ENCODE data around the gene SYTL1.
A peak's percentile ranks its signal among the peaks of the same experiment; 100 is the strongest.

The SYTL1 gene

GRCh38 chr1:27349784-27350662, 8.2 kb downstream of the SYTL1 start:
- peaks cover 28% of the 10 kb centered on the region for H3K4me1 ChIP-seq (ENCODE audit: control insufficient read depth, insufficient read depth, low read length)
- H3K27me3 ChIP-seq (ENCODE audit: control insufficient read depth, insufficient read depth, low read length), result peaks cover 9% of the 10 kb centered on the region
- H3K27ac ChIP-seq (ENCODE audit: low read depth, low read length), result no peak overlapping the region
- H3K9me3 ChIP-seq (ENCODE audit: control insufficient read depth, insufficient read depth, low read depth, low read length), result no peaks in the 10 kb centered on the region
- H3K9ac ChIP-seq (ENCODE audit: low read length), result peak overlapping the region; percentile 15
- H3K36me3 ChIP-seq (ENCODE audit: control insufficient read depth, insufficient read depth, low read length), result peaks cover 4% of the 10 kb centered on the region; the same call in 1 of the 2 replicates
- peak overlapping the region; percentile 58 for H3K4me3 ChIP-seq (ENCODE audit: low read depth, low read length)

GRCh38 chr1:27350663-27351540, 9.1 kb downstream of the SYTL1 start:
- Histone ChIP-seq H3K4me3 (ENCODE audit: low read depth, low read length) (peak overlapping the region; percentile 58), H3K36me3 (ENCODE audit: control insufficient read depth, insufficient read depth, low read length) (peaks cover 9% of the 10 kb centered on the region), H3K9ac (ENCODE audit: low read length) (peak overlapping the region; percentile 29), H3K27me3 (ENCODE audit: control insufficient read depth, insufficient read depth, low read length) (peaks cover 9% of the 10 kb centered on the region), H3K4me1 (ENCODE audit: control insufficient read depth, insufficient read depth, low read length) (peaks cover 28% of the 10 kb centered on the region), H3K27ac (ENCODE audit: low read depth, low read length) (no peak overlapping the region), H3K9me3 (ENCODE audit: control insufficient read depth, insufficient read depth, low read depth, low read length) (no peaks in the 10 kb centered on the region)

GRCh38 chr1:27351541-27352107, 9.8 kb downstream of the SYTL1 start:
- H3K4me3 ChIP-seq (ENCODE audit: low read depth, low read length), result peak overlapping the region; percentile 58
- H3K36me3 ChIP-seq (ENCODE audit: control insufficient read depth, insufficient read depth, low read length), result peaks cover 5% of the 10 kb centered on the region; the same call in 1 of the 2 replicates
- H3K9ac ChIP-seq (ENCODE audit: low read length), result peak overlapping the region; percentile 3

GRCh38 chr1:27353166-27353565, 11.3 kb downstream of the SYTL1 start:
- peaks cover 5% of the 10 kb centered on the region; the same call in 1 of the 2 replicates for H3K36me3 ChIP-seq (ENCODE audit: control insufficient read depth, insufficient read depth, low read length)
- no peak overlapping the region for H3K9ac ChIP-seq (ENCODE audit: low read length)
- peaks cover 16% of the 10 kb centered on the region for H3K27me3 ChIP-seq (ENCODE audit: control insufficient read depth, insufficient read depth, low read length)
- H3K4me3 ChIP-seq (ENCODE audit: low read depth, low read length), result no peak overlapping the region
- no peak overlapping the region for H3K27ac ChIP-seq (ENCODE audit: low read depth, low read length)
- H3K4me1 ChIP-seq (ENCODE audit: control insufficient read depth, insufficient read depth, low read length), result peaks cover 28% of the 10 kb centered on the region
- H3K9me3 ChIP-seq (ENCODE audit: control insufficient read depth, insufficient read depth, low read depth, low read length), result no peaks in the 10 kb centered on the region

More at GRCh38 chr1:27351541-27352107, 9.8 kb downstream of the SYTL1 start:
- Histone ChIP-seq H3K27ac (ENCODE audit: low read depth, low read length) (no peak overlapping the region), H3K27me3 (ENCODE audit: control insufficient read depth, insufficient read depth, low read length) (peaks cover 9% of the 10 kb centered on the region), H3K4me1 (ENCODE audit: control insufficient read depth, insufficient read depth, low read length) (peaks cover 28% of the 10 kb centered on the region), H3K9me3 (ENCODE audit: control insufficient read depth, insufficient read depth, low read depth, low read length) (no peaks in the 10 kb centered on the region)

GRCh38 chr1:27353629-27354028, 11.8 kb downstream of the SYTL1 start:
- Histone ChIP-seq H3K9ac (ENCODE audit: low read length) (no peak overlapping the region), H3K36me3 (ENCODE audit: control insufficient read depth, insufficient read depth, low read length) (peaks cover 5% of the 10 kb centered on the region; the same call in 1 of the 2 replicates), H3K4me3 (ENCODE audit: low read depth, low read length) (no peak overlapping the region), H3K27ac (ENCODE audit: low read depth, low read length) (no peak overlapping the region), H3K27me3 (ENCODE audit: control insufficient read depth, insufficient read depth, low read length) (peaks cover 20% of the 10 kb centered on the region), H3K9me3 (ENCODE audit: control insufficient read depth, insufficient read depth, low read depth, low read length) (no peaks in the 10 kb centered on the region), H3K4me1 (ENCODE audit: control insufficient read depth, insufficient read depth, low read length) (peaks cover 27% of the 10 kb centered on the region)

- Histone ChIP-seq H3K27ac (ENCODE audit: low read depth, low read length) (no peak overlapping the region), H3K9me3 (ENCODE audit: control insufficient read depth, insufficient read depth, low read depth, low read length) (no peaks in the 10 kb centered on the region), H3K27me3 (ENCODE audit: control insufficient read depth, insufficient read depth, low read length) (peaks cover 33% of the 10 kb centered on the region), H3K4me1 (ENCODE audit: control insufficient read depth, insufficient read depth, low read length) (peaks cover 21% of the 10 kb centered on the region), H3K9ac (ENCODE audit: low read length) (no peak overlapping the region), H3K4me3 (ENCODE audit: low read depth, low read length) (no peak overlapping the region), H3K36me3 (ENCODE audit: control insufficient read depth, insufficient read depth, low read length) (peaks cover 5% of the 10 kb centered on the region; the same call in 1 of the 2 replicates)
Observed at GRCh38 chr1:27355683-27356082, 13.9 kb downstream of the SYTL1 start.

- peaks cover 37% of the 10 kb centered on the region for H3K27me3 ChIP-seq (ENCODE audit: control insufficient read depth, insufficient read depth, low read length)
- H3K36me3 ChIP-seq (ENCODE audit: control insufficient read depth, insufficient read depth, low read length), result peaks cover 5% of the 10 kb centered on the region; the same call in 1 of the 2 replicates
- peaks cover 24% of the 10 kb centered on the region for H3K4me1 ChIP-seq (ENCODE audit: control insufficient read depth, insufficient read depth, low read length)
- no peak overlapping the region for H3K27ac ChIP-seq (ENCODE audit: low read depth, low read length)
- H3K4me3 ChIP-seq (ENCODE audit: low read depth, low read length), result no peak overlapping the region
- no peak overlapping the region for H3K9ac ChIP-seq (ENCODE audit: low read length)
- H3K9me3 ChIP-seq (ENCODE audit: control insufficient read depth, insufficient read depth, low read depth, low read length), result no peaks in the 10 kb centered on the region
Observed at GRCh38 chr1:27356277-27356618, 14.4 kb downstream of the SYTL1 start.

GRCh38 chr1:27356619-27357280, 14.9 kb downstream of the SYTL1 start:
- Histone ChIP-seq H3K4me3 (ENCODE audit: low read depth, low read length) (no peak overlapping the region), H3K27me3 (ENCODE audit: control insufficient read depth, insufficient read depth, low read length) (peaks cover 42% of the 10 kb centered on the region), H3K9ac (ENCODE audit: low read length) (no peak overlapping the region), H3K36me3 (ENCODE audit: control insufficient read depth, insufficient read depth, low read length) (peaks cover 5% of the 10 kb centered on the region; the same call in 1 of the 2 replicates), H3K27ac (ENCODE audit: low read depth, low read length) (no peak overlapping the region), H3K4me1 (ENCODE audit: control insufficient read depth, insufficient read depth, low read length) (peaks cover 23% of the 10 kb centered on the region), H3K9me3 (ENCODE audit: control insufficient read depth, insufficient read depth, low read depth, low read length) (no peaks in the 10 kb centered on the region)

- H3K9me3 ChIP-seq (ENCODE audit: control insufficient read depth, insufficient read depth, low read depth, low read length), result no peaks in the 10 kb centered on the region
- H3K27ac ChIP-seq (ENCODE audit: low read depth, low read length), result no peak overlapping the region
- H3K27me3 ChIP-seq (ENCODE audit: control insufficient read depth, insufficient read depth, low read length), result peaks cover 49% of the 10 kb centered on the region
- H3K9ac ChIP-seq (ENCODE audit: low read length), result no peak overlapping the region
- peak overlapping the region; percentile 31 for H3K4me3 ChIP-seq (ENCODE audit: low read depth, low read length)
- peaks cover 21% of the 10 kb centered on the region for H3K4me1 ChIP-seq (ENCODE audit: control insufficient read depth, insufficient read depth, low read length)
- peaks cover 5% of the 10 kb centered on the region; the same call in 1 of the 2 replicates for H3K36me3 ChIP-seq (ENCODE audit: control insufficient read depth, insufficient read depth, low read length)
Observed at GRCh38 chr1:27357281-27358037, 15.6 kb downstream of the SYTL1 start.

Measured in HUES6 (cell line).